Fibroblast of lung (primary cell): ENCODE data around the gene MUC13. TPM values are rescaled to one million over a fixed set of nuclear protein-coding genes. Genes with fewer than 3 reads are reported as not detected.

Source experiments
- DNase-seq, 2 donors: peaks; one replicate each; pipeline versions ENCODE4 v3.0.0 to v3.0.0-alpha.2; 2010; ENCODE audit warnings: low read depth in 2 of 2
- H2AFZ ChIP-seq: 2 replicates; pipeline ENCODE4 v1.5.1; 2012; ENCODE audit warnings: low read length, control low read depth, inconsistent platforms
- H3K27ac ChIP-seq: 2 replicates; pipeline ENCODE4 v1.5.1; 2011; ENCODE audit warnings: low read length, control low read depth; ENCODE audit not compliant: insufficient read depth
- H3K27me3 ChIP-seq: 2 replicates; pipeline ENCODE4 v1.5.1; 2011; ENCODE audit warnings: mild to moderate bottlenecking, low read length; ENCODE audit not compliant: control insufficient read depth, insufficient read depth
- H3K36me3 ChIP-seq: 2 replicates; pipeline ENCODE4 v1.5.1; 2011; ENCODE audit warnings: low read length; ENCODE audit not compliant: control insufficient read depth, insufficient read depth
- H3K4me1 ChIP-seq: 2 replicates; pipeline ENCODE4 v1.5.1; 2011; ENCODE audit warnings: low read length; ENCODE audit not compliant: control insufficient read depth, insufficient read depth; ENCODE audit errors: extremely low read depth
- H3K4me2 ChIP-seq: 2 replicates; pipeline ENCODE4 v1.5.1; 2011; ENCODE audit warnings: low read length, control low read depth; ENCODE audit not compliant: insufficient read depth; ENCODE audit errors: extremely low read depth
- H3K4me3 ChIP-seq, 4 experiments: fragments of 200-600 bp in 1 of 4; sonication (generic) in 1 of 4; replicated peaks in 1 of 4; 2 replicates each; pipeline ENCODE4 v1.5.1; 2011 to 2016; ENCODE audit warnings: low read length in 4 of 4, low read depth in 3 of 4, mild to moderate bottlenecking in 3 of 4, control low read depth in 2 of 4, inconsistent platforms in 1 of 4, mixed read lengths in 1 of 4; ENCODE audit not compliant: insufficient read depth in 1 of 4; ENCODE audit errors: control extremely low read depth in 1 of 4
- H3K79me2 ChIP-seq: 2 replicates; pipeline ENCODE4 v1.5.1; 2012; ENCODE audit warnings: mild to moderate bottlenecking, low read length, inconsistent platforms; ENCODE audit not compliant: control insufficient read depth, insufficient read depth
- H3K9ac ChIP-seq: 2 replicates; pipeline ENCODE4 v1.5.1; 2011; ENCODE audit warnings: mild to moderate bottlenecking, low read length, control low read depth; ENCODE audit not compliant: insufficient read depth
- H3K9me3 ChIP-seq: 2 replicates; pipeline ENCODE4 v1.5.1; 2012; ENCODE audit warnings: low read depth, low read length; ENCODE audit not compliant: control insufficient read depth, insufficient read depth
- H4K20me1 ChIP-seq: 2 replicates; pipeline ENCODE4 v1.5.1; 2011; ENCODE audit warnings: low read length; ENCODE audit not compliant: control insufficient read depth, insufficient read depth; ENCODE audit errors: extremely low read depth
- CTCF ChIP-seq, 2 donors: IDR thresholded peaks in 1 of 2; conservative IDR thresholded peaks in 1 of 2; 1 replicate in 1 of 2; 2 replicates in 1 of 2; pipeline ENCODE4 v1.5.1; 2011 to 2012; ENCODE audit warnings: low read length in 2 of 2, control low read depth in 1 of 2, inconsistent platforms in 1 of 2, low read depth in 1 of 2, mild to moderate bottlenecking in 1 of 2
- EZH2 ChIP-seq: IDR thresholded peaks from 2 replicates; pipeline ENCODE4 v1.5.1; 2012; ENCODE audit warnings: low read length, control low read depth, mild to moderate bottlenecking; ENCODE audit errors: missing control alignments
- polyA plus RNA-seq, 2 donors: library from polyadenylated mRNA; depleted of rRNA in 1 of 2; stranded (reverse) in 1 of 2; unstranded in 1 of 2; fragments of >200 nt; gene quantifications; 2 replicates each; pipeline ENCODE4 v1.2.1, GENCODE V29; 2011 to 2012; ENCODE audit warnings: missing spikeins in 1 of 2
- total RNA-seq: library from RNA; depleted of rRNA; stranded (reverse); fragments of >200 nt; gene quantifications from 2 replicates; pipeline ENCODE4 v1.2.1, GENCODE V29; 2014

The MUC13 gene
- total and polyA plus RNA-seq, 2 donors (not counting 1 experiment from before 2014, with no cell fraction given), result under 0.01 TPM; not detected in 1

- H3K9me3 ChIP-seq, result no peaks in the 10 kb centered on the region
These were observed 61.3 kb downstream of the MUC13 start for GRCh38 chr3:124873226-124873625.

GRCh38 chr3:124867511-124867910 lies 67.0 kb downstream of the MUC13 start:
- no peaks in the 10 kb centered on the region for H3K4me1 ChIP-seq
- H3K4me3 ChIP-seq, result no peak overlapping the region
- H3K27ac ChIP-seq, result no peak overlapping the region
- H2AFZ ChIP-seq, result no peak overlapping the region
- no peak for DNase-seq
- H3K36me3 ChIP-seq, result peaks cover 2% of the 10 kb centered on the region
- H3K4me2 ChIP-seq, result no peak overlapping the region
- H3K79me2 ChIP-seq, result no peaks in the 10 kb centered on the region
- H3K9ac ChIP-seq, result no peak overlapping the region
- no peaks in the 10 kb centered on the region for H3K27me3 ChIP-seq
- no peaks in the 10 kb centered on the region for H4K20me1 ChIP-seq
- TF ChIP-seq EZH2, result no peak
- TF ChIP-seq CTCF (conservative IDR thresholded peaks at IDR 0.05 in 1 of 2, IDR thresholded peaks at IDR 0.05 in 1 of 2; ENCODE audit: low read depth in 1 of 2, low read length in 2 of 2), result no peak
- H3K9me3 ChIP-seq, result no peaks in the 10 kb centered on the region

More at GRCh38 chr3:124873226-124873625, 61.3 kb downstream of the MUC13 start:
- peaks cover 5% of the 10 kb centered on the region for H3K4me1 ChIP-seq
- no peaks in the 10 kb centered on the region for H4K20me1 ChIP-seq
- no peak overlapping the region for H3K9ac ChIP-seq
- DNase-seq, result no peak
- H3K4me2 ChIP-seq, result no peak overlapping the region
- peaks cover 2% of the 10 kb centered on the region for H3K36me3 ChIP-seq
- peaks cover 5% of the 10 kb centered on the region for H3K79me2 ChIP-seq
- H3K4me3 ChIP-seq, result no peak overlapping the region
- TF ChIP-seq CTCF (conservative IDR thresholded peaks at IDR 0.05 in 1 of 2, IDR thresholded peaks at IDR 0.05 in 1 of 2; ENCODE audit: low read depth in 1 of 2, low read length in 2 of 2) (no peak), EZH2 (no peak)
- no peak overlapping the region for H3K27ac ChIP-seq
- H3K27me3 ChIP-seq, result no peaks in the 10 kb centered on the region
- no peak overlapping the region for H2AFZ ChIP-seq

GRCh38 chr3:124862006-124862405 lies 72.5 kb downstream of the MUC13 start:
- H4K20me1 ChIP-seq, result no peaks in the 10 kb centered on the region
- H3K4me3 ChIP-seq, result no peak overlapping the region
- no peak overlapping the region for H3K4me2 ChIP-seq
- H3K36me3 ChIP-seq, result no peaks in the 10 kb centered on the region
- H3K27ac ChIP-seq, result no peak overlapping the region
- no peak overlapping the region for H3K9ac ChIP-seq
- no peak for DNase-seq
- H3K4me1 ChIP-seq, result peaks cover 18% of the 10 kb centered on the region
- no peaks in the 10 kb centered on the region for H3K79me2 ChIP-seq
- H3K27me3 ChIP-seq, result no peaks in the 10 kb centered on the region
- no peak overlapping the region for H2AFZ ChIP-seq
- H3K9me3 ChIP-seq, result no peaks in the 10 kb centered on the region
- TF ChIP-seq EZH2 (no peak), CTCF (conservative IDR thresholded peaks at IDR 0.05 in 1 of 2, IDR thresholded peaks at IDR 0.05 in 1 of 2; ENCODE audit: low read depth in 1 of 2, low read length in 2 of 2) (no peak)
